HEK293T (cell line): Measurements from ENCODE around the gene PATL1.

ENCODE experiments used
- CTCF ChIA-PET: fragments of 350-600 bp; formaldehyde crosslinking; extraction: SDS; loops from one replicate; lab custom pipeline; 2021; ENCODE audit warnings: antibody characterized with exemption, inconsistent platforms; lab: Yijun Ruan, JAX
- POLR2A ChIA-PET: fragments of 350-600 bp; formaldehyde crosslinking; extraction: SDS; loops from one replicate; lab custom pipeline; 2020; ENCODE audit warnings: antibody characterized with exemption, inconsistent platforms; lab: Yijun Ruan, JAX
- DNase-seq: peaks from one replicate; pipeline ENCODE4 v3.0.0; 2012; ENCODE audit warnings: mixed read lengths; ENCODE audit errors: extremely low spot score
- ARNT ChIP-seq: fragments of 450-650 bp; IDR thresholded peaks from 2 replicates; pipeline ENCODE4 v1.6.1; 2017; ENCODE audit warnings: mild to moderate bottlenecking
- BHLHE40 ChIP-seq: fragments of 450-650 bp; IDR thresholded peaks from 2 replicates; pipeline ENCODE4 v1.6.1; 2016; ENCODE audit warnings: mild to moderate bottlenecking, moderate library complexity, borderline replicate concordance
- CTBP1 ChIP-seq: fragments of 450-650 bp; IDR thresholded peaks from 2 replicates; pipeline ENCODE4 v1.6.1; 2016; ENCODE audit warnings: borderline replicate concordance
- ELF4 ChIP-seq: fragments of 450-650 bp; IDR thresholded peaks from 2 replicates; pipeline ENCODE4 v1.6.1; 2017; ENCODE audit warnings: antibody characterized with exemption
- FOXA1 ChIP-seq: fragments of 450-650 bp; IDR thresholded peaks from 2 replicates; pipeline ENCODE4 v1.6.1; 2016; ENCODE audit warnings: mild to moderate bottlenecking
- FOXK2 ChIP-seq: fragments of 450-650 bp; IDR thresholded peaks from 2 replicates; pipeline ENCODE4 v1.6.1; 2016; ENCODE audit warnings: mild to moderate bottlenecking
- FOXM1 ChIP-seq: fragments of 450-650 bp; IDR thresholded peaks from 2 replicates; pipeline ENCODE4 v1.6.1; 2017; ENCODE audit warnings: mild to moderate bottlenecking, borderline replicate concordance
- HDGF ChIP-seq: fragments of 450-650 bp; IDR thresholded peaks from 2 replicates; pipeline ENCODE4 v1.6.1; 2017; ENCODE audit warnings: antibody characterized with exemption, borderline replicate concordance
- L3MBTL2 ChIP-seq: fragments of 450-650 bp; conservative IDR thresholded peaks from 2 replicates; pipeline ENCODE4 v1.6.1; 2016; ENCODE audit warnings: mild to moderate bottlenecking
- LEF1 ChIP-seq: fragments of 450-650 bp; IDR thresholded peaks from 2 replicates; pipeline ENCODE4 v1.6.1; 2017; ENCODE audit warnings: mild to moderate bottlenecking, borderline replicate concordance
- NFRKB ChIP-seq: fragments of 450-650 bp; IDR thresholded peaks from 2 replicates; pipeline ENCODE4 v1.6.1; 2016; ENCODE audit warnings: mild to moderate bottlenecking, moderate library complexity
- SP1 ChIP-seq: fragments of 450-650 bp; IDR thresholded peaks from 2 replicates; pipeline ENCODE4 v1.6.1; 2017
- SUZ12 ChIP-seq: fragments of 450-650 bp; IDR thresholded peaks from 2 replicates; pipeline ENCODE4 v1.6.1; 2016; ENCODE audit warnings: mild to moderate bottlenecking
- TARDBP ChIP-seq: fragments of 450-650 bp; IDR thresholded peaks from 2 replicates; pipeline ENCODE4 v1.6.1; 2016
- ZNF384 ChIP-seq: fragments of 450-650 bp; IDR thresholded peaks from 2 replicates; pipeline ENCODE4 v1.6.1; 2016
- TF ChIP-seq, protein P1 (sequence below): fragments of 450-650 bp; IDR thresholded peaks from 2 replicates; pipeline ENCODE4 v1.6.1; 2016

Gene PATL1

DNA sequence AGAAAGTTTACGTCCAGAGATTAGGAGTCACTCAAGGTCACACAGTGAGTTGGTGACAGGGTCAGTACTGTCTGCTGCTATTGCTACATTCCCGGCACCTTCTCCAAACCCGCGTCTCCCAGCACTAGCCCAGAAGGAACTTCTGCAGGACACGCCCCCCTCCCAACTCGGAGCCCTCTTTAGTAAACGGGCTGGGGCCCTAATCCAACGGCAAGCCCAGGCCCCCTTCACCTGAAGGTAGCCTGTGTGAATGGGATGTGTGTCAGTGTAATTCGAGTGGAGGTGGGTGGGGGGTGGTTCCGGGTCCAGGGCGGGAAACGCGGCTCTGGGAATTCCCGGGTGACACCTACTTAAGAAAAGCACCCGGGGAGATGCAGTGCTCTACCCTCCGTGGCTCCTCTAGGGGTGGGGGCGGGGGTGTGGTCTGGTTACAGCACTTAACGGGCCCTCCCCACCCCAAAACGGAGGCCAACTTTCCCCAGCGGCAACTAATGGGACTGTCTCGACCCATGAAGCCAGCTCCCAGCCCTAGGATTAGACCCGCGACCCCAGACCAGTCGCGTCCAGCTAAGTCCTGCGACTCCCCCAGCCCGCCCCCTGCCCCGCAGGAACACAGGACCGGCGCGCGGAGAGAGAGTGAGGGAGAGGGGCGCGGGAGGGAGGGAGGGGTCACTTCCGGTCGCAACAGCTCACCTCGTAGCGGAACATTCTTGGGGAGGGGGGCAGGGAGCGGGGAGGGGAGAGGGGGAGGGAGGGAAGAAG lies 468 bp downstream of the PATL1 start:
- DNase-seq = no peak
- ChIA-PET CTCF (interaction anchor here (0.9 kb wide), 1 partner anchor 86 kb away, joined by 3 read pairs; no protein-coding TSS in a partner anchor), POLR2A (interaction anchor here (0.6 to 1.8 kb wide), 19 partner anchors 9 to 142 kb away, joined by 3 to 27 read pairs (median 4); partner anchors contain the start of genes MRPL16, OSBP and STX3)
- no peak for TF ChIP-seq ELF4
- TF ChIP-seq, protein P1, sequence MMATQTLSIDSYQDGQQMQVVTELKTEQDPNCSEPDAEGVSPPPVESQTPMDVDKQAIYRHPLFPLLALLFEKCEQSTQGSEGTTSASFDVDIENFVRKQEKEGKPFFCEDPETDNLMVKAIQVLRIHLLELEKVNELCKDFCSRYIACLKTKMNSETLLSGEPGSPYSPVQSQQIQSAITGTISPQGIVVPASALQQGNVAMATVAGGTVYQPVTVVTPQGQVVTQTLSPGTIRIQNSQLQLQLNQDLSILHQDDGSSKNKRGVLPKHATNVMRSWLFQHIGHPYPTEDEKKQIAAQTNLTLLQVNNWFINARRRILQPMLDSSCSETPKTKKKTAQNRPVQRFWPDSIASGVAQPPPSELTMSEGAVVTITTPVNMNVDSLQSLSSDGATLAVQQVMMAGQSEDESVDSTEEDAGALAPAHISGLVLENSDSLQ = no peak
- TF ChIP-seq BHLHE40 = no peak
- no peak for TF ChIP-seq TARDBP
- TF ChIP-seq ARNT = no peak
- TF ChIP-seq CTBP1 = no peak
- TF ChIP-seq LEF1 = no peak
- no peak for TF ChIP-seq SP1
- TF ChIP-seq ZNF384 = no peak
- no peak for TF ChIP-seq NFRKB
- no peak for TF ChIP-seq FOXA1
- TF ChIP-seq FOXK2 = no peak
- TF ChIP-seq L3MBTL2 = no peak
- TF ChIP-seq HDGF = no peak
- TF ChIP-seq SUZ12 = no peak
- TF ChIP-seq FOXM1 = no peak

- CTCF ChIA-PET = interaction anchor here (0.5 kb wide), 1 partner anchor 1265 kb away, joined by 5 read pairs; no protein-coding TSS in a partner anchor
- TF ChIP-seq FOXM1 (no peak), ZNF384 (no peak), SP1 (no peak), HDGF (no peak), TARDBP (no peak)
- POLR2A ChIA-PET = no interaction called here
- DNase-seq = no peak
Measured at GRCh38 chr11:59667812-59668187, 1.0 kb downstream of the PATL1 start.

GRCh38 chr11:59666969-59667368 lies 1.9 kb downstream of the PATL1 start:
- POLR2A ChIA-PET = no interaction called here
- CTCF ChIA-PET = no interaction called here
- no peak for TF ChIP-seq FOXM1
- TF ChIP-seq SP1 = no peak
- no peak for TF ChIP-seq FOXA1
- TF ChIP-seq CTBP1 = no peak
- no peak for TF ChIP-seq L3MBTL2
- no peak for TF ChIP-seq ZNF384
- TF ChIP-seq NFRKB = no peak
- no peak for TF ChIP-seq TARDBP
- TF ChIP-seq ARNT = no peak
- TF ChIP-seq LEF1 = no peak
- no peak for TF ChIP-seq FOXK2
- TF ChIP-seq SUZ12 = no peak
- TF ChIP-seq BHLHE40 = no peak
- TF ChIP-seq, protein P1 = no peak
- TF ChIP-seq ELF4 = no peak
- no peak for TF ChIP-seq HDGF
- no peak for DNase-seq

- no peak for DNase-seq
- CTCF ChIA-PET = no interaction called here
- TF ChIP-seq FOXM1 (no peak), FOXK2 (no peak), ELF4 (no peak)
- POLR2A ChIA-PET = no interaction called here
Measured at GRCh38 chr11:59660621-59661020, 8.2 kb downstream of the PATL1 start.

DNA sequence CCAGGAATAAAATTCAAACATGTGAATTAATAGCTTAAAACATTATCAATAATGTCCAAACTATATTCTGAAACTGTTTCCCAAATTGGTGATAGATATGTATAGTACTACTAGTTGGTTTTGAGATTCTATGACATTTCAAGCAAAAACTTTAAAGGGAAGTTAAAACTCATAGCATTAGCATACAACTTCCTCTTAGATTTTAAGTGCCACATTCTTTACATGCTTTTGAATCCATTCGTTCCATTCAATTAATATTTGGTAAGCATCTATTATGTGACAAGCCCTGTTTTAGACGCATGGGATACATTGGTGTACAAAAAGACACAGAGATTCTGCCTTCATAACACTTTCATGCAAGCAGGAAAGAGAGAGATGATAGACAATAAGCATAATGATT lies 8.9 kb downstream of the PATL1 start:
- TF ChIP-seq ZNF384 (no peak), BHLHE40 (no peak), TARDBP (no peak), SP1 (no peak), ARNT (no peak), NFRKB (no peak), FOXM1 (no peak), L3MBTL2 (no peak), CTBP1 (no peak), FOXK2 (no peak), SUZ12 (no peak), HDGF (no peak), FOXA1 (no peak), ELF4 (no peak), LEF1 (no peak)
- TF ChIP-seq, protein P1 = no peak
- no peak for DNase-seq
- ChIA-PET POLR2A (interaction anchor here (1.2 kb wide), 1 partner anchor 9 kb away, joined by 3 read pairs; the partner anchor contains the start of gene PATL1), CTCF (no interaction called here)

DNA sequence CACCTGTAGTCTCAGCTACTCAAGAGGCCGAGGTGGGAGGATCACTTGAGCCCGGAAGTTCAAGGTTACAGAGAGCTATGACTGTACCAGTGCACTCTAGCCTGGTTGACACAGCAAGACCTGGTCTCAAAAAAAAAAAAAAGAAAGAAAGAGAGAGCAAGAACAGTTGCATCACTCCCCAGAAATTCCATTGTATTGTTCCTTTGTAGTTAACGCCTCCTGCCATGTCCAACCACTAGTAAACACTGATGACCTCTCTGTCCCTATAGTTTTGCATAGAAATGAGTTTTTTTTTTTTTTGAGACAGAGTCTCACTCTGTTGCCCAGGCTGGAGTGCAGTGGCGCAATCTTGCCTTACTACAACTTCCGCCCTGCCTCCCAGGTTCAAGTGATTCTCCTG lies 10.8 kb downstream of the PATL1 start:
- no peak for DNase-seq
- CTCF ChIA-PET = no interaction called here
- POLR2A ChIA-PET = no interaction called here

More for the DNA sequence above, 10.8 kb downstream of the PATL1 start:
- TF ChIP-seq HDGF (no peak), NFRKB (no peak), TARDBP (no peak), L3MBTL2 (no peak), CTBP1 (no peak), ELF4 (no peak), SUZ12 (no peak), LEF1 (no peak), FOXK2 (no peak), FOXM1 (no peak), ARNT (no peak), ZNF384 (no peak), SP1 (no peak), BHLHE40 (no peak), FOXA1 (no peak)
- TF ChIP-seq, protein P1 = no peak
